ENCODE results near the gene PICALM.

The PICALM gene

DNA sequence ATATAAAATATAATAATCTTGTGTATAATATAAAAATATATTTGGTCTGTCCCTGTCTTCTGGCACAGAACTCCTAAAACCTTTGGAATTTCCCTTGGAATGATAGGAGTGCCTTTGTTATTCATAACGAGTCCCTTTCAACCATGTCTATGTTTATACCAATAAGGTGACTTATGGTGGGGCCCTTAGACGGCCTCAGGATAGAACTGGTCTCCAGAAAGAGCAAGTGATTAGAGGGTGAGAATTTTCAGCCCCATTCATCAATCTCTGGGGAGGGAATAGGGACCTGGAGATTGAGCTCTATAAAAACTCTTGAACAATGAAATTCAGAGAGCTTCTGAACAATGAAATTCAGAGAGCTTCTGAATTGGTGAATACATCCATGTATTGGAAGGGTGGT is 18.4 kb upstream of the PICALM start:
- no peak for DNase-seq

DNA sequence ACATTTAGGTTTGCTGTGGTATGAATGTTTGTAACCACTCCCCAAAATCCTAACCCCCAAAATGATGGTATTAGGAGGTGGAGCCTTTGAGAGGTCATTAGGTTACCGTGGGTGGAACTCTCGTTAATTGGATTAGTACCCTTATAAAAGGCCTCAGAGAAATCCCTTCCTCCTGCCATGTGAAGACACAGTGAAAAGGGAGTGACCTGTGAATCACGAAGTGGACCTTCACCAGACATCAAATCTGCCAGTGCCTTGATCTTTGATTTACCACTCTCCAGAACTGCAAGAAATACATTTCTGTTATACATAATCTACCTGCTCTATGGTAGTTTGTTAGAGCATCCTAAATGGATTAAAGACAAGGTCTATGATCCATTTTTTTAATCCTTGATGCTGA is 12.6 kb upstream of the PICALM start:
- DNase-seq = no peak

DNA sequence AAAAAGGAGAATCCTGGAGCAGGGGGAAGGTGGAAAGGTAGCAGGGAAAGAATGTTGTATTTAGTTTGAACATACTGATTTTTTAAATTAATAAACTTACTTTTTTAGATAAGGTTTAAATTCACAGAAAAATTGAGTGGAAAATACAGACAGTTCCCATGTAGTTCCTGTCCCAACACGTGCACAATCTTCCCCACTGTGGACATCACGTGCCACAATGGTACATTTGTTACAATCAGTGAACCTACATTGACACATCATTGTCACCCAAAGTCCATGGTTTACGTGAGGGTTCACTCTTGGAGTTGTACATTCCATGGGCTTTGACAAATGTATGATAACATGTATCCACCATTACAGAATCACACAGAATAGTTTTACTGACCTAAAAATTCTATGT is 10.5 kb upstream of the PICALM start:
- DNase-seq = no peak

DNA sequence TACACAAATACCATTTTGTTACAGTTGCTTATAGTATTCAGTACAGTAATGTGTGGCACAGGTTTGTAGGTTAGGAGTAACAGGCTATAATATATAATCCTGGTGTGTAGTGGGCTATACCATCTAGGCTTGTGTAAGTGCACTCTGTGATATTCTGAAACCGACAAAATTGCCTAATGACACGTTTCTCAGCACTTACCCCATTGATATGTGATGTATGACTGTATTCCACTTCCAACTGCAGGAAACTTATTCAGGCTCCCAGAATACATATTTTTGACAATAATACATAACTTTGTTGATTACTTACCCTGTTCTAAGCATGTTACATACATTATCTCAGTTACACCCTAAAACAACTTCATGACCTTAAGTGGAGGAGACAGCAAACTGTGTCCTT is 5.1 kb upstream of the PICALM start:
- no peak for DNase-seq

DNA sequence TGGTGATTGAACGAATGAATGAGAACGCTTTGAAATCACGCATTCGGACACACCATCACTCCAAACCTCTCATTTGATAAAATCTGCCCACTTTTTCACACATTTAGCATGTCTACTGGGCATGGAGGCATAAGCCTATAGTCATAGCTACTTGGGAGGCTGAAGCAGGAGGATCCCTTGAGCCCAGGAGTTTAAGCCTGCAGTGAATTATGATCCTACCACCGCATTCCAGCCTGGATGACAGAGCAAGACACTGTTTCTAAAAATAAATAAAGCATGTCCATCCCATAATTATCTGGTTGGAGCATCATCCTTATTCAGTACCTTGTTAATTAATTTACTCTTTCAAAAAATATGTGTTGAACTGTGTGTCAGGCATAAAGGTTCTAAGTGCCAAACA is 3.3 kb upstream of the PICALM start:
- no peak for DNase-seq

DNA sequence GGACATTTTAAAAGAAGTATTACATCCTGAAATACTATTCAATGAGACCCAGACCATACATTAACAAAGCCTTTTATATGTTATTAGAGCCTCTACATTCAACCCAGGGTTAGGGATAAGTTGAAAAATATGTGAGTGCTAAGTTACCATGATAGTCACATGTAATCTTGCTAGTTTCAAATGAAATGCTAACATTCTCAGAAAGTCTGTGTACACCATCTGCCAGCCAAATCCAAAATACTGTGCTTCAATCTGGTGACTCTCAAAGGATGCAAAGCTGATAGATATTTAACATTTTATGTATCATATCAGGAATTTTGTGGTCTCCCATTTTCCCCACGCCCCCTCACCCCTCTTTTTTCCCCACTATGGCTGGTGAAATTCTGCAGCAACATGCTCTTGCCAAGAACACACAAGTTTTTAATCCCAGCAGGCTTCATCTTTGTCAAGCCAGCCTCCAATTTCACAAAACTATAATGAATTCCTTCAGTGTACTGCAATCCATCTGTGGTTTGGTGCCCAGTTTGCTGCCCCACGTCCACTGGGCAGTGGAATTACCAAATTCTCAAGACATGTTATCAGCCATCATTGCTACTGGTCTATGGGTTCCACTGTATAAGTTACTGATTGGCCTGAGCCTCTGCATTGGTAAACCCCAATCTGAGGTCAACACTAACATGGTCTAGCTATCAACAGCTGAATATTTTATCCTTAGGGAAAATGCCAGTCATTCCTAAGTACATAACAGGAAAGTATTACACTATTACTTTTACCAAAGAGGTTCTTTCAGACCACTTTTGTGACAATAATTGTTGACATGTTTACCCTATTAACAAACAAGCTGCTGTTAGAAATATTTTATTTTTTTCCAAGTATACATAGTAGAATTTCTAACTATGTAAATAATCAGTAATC is 1.5 kb upstream of the PICALM start:
- DNase-seq = no peak

DNA sequence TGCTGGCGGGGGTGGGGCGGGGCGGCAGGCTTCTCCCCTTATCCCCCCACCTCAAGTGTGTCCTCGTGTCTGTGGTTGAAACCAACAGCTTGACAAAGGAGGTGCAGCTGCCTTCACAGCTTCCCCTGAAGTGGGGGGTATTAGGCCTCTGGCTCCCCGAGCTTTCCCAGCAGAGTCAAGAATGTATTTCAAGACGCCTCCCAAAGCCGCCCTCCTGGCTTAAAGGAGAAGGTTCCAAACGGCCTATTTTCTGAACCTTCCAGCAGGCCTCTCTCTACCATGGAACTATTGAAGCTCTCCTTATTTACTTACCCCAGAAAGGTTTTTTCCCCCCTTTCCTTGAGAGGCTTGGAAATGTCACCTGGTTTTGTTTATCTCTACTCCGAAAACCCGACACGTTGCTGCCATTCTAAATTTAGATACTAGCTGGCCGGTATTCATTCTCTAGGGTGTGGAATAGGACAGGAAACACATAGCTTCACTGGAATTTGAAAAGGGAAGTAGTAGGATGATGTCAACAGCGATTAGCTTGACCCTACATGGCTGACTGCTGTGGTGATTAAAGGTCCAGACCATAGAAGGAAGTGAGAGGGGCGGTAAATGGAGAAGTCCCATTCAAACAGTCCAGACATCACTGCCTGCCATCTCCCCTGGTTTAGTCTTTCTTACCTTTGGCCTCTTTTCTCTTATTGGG is 671 bp upstream of the PICALM start:
- peak in 17 of 56 donors; percentile 2 to 65 (median 26) for DNase-seq

DNA sequence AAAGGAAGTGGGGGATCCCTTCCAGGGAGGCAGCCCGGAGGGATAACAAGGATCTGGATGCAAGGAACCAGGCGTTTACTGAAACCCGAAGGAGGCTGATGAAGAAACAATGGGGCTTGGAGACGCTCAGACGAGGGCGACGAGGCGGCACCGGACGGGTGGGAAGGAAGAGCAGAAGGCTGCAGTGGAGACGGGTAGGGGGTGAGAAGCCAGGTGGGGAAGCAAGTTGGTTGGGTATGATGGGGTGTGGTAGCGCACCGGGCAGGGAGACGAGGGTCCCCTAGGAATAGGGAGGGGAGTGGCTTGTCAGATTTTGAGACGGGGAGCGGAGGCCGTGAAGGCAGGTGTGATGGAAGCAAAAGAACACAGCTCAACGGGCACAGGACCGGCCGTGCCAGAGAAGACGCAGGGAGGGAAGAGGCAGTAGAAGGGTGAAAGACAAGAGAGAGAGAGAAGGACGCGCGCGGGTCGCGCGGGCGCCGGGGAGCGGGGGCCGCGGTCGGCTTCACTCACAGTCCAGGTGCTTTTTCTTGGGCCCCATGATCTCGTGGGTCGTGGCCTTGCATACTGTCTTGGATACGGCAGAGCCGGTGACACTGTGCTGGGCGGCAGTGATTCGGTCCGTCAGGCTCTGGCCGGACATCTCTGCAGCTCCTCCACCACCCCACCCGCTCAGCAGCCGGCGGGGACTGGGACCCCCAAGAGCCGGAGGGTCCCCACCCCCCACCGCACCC is 579 bp downstream of the PICALM start:
- peak in 46 of 56 donors; percentile 8 to 77 (median 57) for DNase-seq

DNA sequence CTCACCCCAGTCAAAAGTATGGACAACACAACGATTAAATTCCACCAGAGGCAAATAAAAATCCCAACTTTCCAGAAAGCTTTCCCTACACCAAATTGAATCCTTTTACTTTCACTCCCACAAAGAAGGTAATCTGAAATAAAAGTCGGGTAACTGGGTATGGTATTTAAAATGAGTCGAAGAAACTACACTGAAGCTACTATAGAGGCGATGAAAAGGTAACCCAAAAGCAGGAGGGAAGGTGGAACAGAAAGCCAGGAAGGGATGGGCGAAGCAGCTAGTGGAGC is 1.1 kb downstream of the PICALM start:
- no peak for DNase-seq

DNA sequence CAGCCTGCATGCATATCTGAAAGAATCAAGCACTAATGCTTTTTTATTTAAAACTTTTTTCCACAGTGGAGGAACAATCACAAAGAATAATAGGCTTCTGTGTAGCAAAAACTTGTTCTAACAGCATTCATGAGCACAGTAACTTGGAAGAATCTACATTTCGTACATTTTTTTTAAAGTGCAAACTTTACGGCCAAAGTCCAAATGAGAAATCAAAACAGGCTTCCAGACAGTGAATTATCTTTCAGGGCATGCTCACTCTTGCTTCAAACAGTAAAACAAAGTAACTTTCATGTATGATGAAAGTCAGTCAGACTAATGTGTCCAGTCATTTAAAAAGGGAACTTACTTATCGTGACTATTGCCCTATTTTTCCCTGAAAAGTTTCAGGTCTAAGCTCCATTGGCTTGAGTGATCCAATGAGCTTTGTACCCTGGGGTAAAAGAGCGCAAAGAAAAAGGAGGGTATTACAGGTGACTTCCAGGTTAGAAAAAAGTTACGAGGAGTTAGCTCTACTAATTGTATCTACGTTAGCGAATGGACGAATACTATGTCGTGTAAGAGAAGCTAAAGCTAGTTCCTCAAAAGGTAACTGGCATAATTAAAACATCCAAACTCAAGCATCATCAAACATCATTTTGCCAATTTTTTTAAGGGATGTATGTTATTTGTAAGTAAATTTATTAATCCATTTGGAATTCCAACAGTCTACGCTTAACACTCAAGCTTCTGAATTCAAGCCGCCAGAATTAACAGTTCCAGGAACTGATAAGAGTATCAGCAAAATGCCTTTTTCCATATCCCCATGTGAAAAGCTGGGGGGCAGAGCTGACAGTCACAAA is 1.7 kb downstream of the PICALM start:
- DNase-seq = no peak

DNA sequence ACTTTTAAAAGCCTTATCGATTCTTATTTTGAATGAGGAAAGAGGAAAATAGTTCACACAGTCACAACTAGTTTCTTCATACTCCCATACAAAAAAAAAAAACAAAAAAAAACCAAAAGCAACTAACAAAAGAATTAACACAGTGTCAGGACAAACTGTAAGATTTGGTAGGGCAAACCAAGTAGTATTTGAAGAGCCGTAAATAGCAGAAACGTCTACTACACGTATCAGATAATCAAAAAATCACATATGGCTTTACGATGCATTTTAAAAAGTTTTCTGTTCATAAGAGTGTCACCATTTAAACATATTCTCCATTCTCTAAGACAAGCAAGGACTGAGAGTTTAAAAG is 2.3 kb downstream of the PICALM start:
- no peak for DNase-seq

DNA sequence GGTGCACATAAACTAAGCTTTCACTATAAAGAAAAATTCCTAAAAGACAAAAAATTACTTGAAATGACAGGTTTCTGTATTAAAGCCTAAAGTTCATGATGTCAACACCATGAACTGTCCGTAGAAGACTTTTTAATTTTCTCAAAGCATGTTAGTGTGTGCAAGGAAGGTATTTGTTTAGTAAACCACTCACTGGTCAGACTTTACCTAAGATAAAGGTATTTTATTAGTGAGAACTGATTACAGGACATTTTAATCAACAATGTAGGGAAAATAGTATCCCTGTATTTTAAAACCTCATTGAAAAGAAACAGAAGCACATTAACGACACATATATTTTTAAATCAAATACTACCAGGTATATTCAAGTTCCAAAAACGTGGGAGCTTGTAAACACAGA is 2.9 kb downstream of the PICALM start:
- no peak for DNase-seq

DNA sequence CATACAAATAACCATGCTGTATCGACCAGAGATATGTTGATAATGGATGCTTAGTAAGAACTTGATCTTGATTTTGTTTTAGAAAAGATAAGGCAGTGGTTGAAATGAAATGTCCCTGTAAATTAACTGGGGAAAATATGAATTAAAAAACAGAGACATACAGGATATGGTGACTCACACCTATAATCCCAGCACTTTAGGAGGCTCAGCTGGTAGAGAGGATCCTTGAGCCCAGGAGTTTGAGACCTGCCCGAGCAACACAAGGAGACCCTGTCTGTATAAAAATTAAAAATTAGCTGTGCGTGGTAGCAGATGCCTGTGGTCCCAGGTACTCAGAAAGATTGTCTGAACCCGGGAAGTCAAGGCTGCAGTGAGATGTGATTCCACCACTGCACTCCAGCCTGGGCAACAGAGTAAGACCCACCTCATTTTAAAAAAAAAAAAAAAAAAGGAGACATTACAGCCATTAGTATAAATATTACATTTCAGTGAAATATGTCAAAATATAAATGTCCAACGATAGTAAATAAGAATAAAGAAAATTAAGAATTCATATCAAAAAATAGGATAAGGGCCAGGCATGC is 4.6 kb downstream of the PICALM start:
- DNase-seq = no peak

DNA sequence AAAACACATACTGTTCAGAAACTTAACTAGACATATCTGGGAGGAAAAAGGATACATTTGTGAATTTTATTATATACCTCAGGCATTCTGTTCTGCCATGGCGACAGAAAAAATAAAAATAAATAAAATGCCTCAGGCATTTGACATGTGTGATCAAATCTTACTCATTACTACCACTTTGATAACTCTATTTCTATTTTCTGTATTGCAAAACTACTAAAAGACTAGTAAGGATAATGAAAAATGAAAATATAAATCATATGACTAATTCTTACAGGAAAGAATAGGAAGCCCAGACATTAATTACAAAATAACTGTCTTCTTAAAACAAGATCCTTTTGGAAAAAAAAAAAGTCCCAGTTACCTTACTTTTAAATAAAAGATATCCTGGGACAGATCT is 5.3 kb downstream of the PICALM start:
- no peak for DNase-seq

DNA sequence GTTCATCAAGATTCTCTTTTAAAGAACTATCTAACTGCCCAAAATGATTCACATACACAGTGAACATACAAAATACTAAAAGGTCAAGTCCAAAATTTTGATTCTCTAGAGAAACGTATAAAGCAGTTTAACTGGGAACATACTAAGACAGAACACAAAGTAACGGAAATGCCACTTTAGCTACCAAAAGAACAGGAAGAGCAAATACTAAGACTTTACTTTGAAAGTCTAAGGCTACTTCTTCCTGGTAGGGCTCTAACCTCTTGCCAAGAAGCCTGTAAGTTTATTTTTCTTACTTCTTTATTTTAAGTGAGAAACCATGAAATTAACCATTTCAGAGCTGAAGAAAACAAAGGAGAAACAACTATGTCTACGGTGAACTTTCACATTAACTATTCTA is 6.2 kb downstream of the PICALM start:
- no peak for DNase-seq

DNA sequence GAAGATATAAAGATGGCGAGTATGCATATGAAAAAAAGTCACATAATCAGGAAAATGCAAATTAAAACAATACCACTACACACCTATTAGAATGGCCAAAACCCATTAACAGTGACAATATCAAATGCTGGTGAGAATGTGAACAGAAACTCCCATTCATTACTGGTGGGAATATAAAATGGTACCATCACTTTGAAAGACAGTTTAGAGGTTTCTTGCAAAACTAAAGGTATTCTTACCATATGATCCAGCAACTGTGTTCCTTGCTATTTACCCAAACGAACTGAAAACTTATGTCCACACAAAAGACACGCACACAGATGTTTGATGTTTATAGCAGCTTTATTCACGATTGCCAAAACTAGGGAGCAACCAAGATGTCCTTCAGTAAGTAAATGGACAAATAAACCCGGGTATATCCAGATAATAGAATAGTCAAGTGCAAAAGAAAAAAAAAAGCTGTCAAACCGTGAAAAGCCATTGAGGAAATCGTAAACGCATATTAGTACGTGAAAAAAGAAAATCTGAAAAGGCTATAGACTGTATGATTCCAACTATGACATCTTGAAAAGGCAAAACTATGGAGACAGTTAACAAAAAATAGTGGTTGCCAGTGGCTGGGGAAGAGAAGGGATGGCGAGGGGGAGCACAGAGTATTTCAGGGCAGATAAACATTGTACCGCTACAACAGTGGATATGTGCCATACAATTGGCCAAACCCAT is 7.2 kb downstream of the PICALM start:
- DNase-seq = no peak

DNA sequence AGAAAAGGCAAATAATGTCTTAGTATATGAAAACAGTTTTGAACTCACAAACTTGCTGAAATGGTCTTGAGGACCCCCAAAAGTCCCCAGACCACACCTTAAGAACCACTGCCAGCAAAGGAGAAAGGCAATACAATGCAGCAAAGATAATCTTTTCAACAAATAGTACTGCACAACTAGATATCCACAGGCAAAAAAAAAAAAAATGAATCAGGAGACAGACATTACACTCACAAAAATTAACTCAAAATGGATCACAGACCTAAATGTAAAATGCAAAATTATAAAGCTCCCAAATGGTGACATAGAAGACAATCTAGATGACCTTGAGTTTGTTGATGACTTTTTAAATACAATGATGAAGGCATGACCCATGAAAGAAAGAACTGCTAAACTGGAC is 8.3 kb downstream of the PICALM start:
- DNase-seq = no peak

DNA sequence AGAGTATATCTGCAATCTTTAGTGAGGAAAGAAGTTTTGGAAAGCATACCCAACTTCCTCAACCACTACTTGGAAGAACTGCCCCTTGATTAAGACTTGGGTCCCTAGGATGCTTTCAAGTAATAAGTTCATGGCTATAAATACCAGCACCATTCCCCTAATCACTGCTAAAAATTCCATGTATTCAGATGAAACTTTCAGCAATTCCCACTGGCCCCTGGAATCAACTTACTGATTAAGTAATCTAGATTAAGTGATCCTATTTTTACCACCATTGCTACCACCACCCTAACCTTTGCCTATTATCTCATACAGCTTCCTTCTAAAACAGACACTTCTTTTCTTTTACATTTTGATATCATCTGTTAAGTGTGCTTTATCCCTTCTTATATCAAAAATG is 10.5 kb downstream of the PICALM start:
- DNase-seq = no peak

DNA sequence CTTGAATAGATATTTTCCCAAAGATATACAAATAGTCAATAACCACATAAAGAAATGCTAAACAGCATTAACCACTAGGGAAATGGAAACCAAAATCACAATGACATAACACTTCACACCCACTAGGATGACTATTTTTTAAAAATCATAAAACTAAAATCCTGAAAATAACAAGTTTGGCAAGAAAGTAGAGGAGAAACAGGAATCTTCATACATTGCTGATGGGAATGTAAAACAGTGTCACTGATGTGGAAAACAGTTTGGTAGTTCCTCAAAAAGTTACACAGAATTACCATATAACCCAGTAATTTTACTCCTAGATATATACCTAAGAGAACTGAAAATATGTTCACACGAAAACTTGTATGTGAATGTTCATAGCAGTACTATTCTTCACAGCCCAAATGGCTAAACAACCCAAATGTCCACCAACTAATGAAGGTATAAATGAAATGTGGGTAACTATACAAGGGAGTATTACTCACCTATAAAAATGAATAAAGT is 12.5 kb downstream of the PICALM start:
- DNase-seq = no peak

All from nucleus accumbens (tissue), 56 donors.